Stimulated activated CD4-positive, alpha-beta T cell treated with anti-CD3 and anti-CD28 coated beads, Interleukin-2, amount 100 ng/mL, for 4 hours (primary cell): ENCODE results near the gene SMOC1.

Source experiments
- DNase-seq: peaks from one replicate; pipeline ENCODE4 v3.0.0-alpha.2; 2020; ENCODE audit warnings: low read depth

Gene SMOC1

DNA sequence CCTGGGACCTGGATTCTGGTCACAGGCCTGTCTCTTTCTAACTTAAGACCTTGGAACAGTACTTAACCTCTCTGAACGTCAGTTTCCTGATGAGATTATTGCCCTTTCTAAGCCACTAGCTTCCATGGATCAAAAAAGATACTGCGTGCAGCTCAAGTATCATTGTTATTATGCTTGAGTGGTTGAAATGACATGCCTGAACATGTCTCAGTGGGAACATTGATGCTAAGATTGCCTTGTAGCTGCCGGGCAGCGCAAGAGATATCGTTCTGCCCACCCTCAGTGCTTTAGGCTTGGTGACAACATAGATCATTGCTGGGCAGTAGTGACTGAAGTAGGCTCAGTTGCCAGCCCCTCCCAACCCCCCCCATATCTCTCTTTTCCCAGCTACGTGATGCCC lies 131.9 kb downstream of the SMOC1 start:
- no peak for DNase-seq

DNA sequence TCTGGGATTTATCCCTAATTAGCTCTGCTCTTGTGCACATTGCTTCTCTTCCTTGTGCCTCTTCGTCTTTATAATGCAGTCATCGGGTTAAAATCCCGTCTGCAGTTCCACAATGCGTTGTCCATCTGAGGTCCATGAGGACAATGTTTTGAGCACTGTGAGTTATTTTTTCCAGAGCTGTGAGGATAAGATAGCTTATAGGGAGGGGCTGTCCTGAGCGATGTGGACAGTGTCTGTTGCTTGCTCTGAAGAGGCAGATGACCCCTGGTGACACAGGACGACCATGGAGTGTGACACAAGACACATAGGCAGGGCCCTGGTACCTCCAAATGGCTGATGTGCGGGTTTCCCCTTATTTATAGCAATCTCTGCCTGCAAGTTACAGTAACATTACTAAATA lies 132.5 kb downstream of the SMOC1 start:
- no peak for DNase-seq

- no peak for DNase-seq
These were observed 134.2 kb downstream of the SMOC1 start for GRCh38 chr14:70013271-70013873.

DNA sequence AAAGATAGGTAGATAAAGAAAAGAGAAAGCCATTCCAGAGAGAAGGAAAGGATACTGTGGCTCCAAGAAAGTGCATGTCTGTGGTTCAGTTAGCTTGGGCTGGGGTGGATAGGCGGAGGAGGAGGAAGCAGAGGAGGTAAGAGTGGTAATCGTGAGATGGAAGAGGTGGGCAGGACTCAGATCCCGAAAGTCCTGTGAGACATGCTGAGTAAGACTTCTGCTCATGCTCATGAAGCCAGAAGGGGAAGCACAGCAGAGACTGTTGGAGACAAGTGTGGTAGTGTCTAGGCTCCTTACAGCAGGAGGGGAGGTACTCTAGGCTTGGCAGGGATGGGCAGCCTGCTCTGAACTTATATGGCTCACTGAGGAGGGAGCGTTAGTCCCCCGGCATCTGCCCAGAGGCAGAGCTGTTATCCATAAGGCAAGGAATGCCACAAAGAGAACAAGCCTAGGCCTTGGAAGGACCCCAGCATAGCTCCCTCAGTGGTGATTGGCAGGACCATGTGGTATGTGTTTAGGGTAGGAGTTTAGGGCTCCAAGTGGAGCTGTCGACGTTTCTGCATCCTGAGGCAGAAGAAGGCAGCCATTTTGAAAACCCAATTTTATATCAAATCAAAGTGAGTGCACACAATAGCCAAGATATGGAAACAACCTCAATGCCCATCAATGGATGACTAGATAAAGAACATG lies 135.3 kb downstream of the SMOC1 start:
- DNase-seq: no peak

GRCh38 chr14:70018230-70018629 lies 139.0 kb downstream of the SMOC1 start:
- no peak for DNase-seq

DNA sequence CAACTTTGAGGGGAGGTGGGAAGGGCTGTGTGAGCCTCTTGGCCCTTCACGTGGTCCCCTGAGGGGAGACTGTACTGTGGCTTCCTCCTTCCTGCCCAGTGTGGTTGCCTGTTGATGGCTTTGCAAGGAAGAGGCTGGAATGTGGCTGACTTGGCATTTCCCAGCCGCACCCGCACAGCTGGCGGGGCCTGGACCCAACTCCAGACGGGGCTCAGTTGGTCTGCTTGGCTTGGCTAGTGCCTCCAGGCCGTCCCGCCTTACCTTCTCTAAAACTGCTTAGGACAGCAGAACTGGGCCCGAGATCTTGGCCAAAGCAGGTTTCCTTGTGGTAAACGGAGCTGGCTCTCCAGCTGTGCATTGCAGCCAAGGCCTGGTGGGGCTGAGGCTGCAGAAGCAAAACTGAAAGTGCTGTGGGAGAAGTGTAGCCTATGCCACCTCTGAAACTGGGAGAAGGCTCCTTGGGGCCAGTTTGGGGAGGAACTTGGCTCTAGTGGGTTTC lies 139.5 kb downstream of the SMOC1 start:
- no peak for DNase-seq

- DNase-seq: no peak
These were observed 140.5 kb downstream of the SMOC1 start for GRCh38 chr14:70019695-70020094.

DNA sequence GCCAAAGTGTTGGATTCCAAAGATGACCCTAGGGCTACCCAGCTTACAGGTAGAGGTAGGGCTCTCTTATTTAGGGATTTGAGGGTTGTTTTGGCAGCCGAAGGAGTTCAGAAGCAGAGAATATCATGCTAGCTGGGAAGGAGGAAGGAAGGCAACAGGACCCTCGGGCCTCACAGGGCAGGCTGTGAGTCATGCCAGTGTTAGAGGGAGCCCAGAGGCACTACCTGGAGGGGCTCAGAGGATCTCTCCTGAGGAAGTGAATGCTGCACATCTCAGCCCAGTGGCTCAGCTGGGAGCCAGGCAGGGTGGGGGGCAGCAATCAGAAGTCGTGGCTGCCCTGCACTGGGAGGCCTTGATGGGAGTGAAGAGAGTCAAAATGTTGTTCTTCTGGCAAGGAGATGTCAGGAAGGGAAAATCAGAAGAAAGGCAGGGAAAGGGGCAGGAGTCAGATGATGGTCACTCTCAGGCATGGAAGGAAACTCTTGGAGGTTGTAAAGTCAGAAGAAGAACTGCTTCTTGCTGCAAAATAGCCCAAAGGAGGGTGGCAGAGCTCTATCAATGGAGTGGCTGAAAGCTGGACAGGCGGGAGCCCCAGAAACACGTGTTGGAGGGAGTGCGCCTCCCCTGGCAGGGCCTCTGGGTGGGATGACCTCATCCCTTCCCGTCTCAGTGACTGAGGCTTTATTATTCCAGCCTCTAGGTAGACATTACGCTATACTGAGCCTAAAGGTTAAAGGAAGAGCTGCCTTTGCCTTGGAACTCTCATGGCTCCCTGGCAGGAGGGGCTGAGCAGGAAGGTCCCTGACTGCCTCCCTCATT lies 141.3 kb downstream of the SMOC1 start:
- no peak for DNase-seq

GRCh38 chr14:70021548-70022220 lies 142.5 kb downstream of the SMOC1 start:
- DNase-seq: no peak

DNA sequence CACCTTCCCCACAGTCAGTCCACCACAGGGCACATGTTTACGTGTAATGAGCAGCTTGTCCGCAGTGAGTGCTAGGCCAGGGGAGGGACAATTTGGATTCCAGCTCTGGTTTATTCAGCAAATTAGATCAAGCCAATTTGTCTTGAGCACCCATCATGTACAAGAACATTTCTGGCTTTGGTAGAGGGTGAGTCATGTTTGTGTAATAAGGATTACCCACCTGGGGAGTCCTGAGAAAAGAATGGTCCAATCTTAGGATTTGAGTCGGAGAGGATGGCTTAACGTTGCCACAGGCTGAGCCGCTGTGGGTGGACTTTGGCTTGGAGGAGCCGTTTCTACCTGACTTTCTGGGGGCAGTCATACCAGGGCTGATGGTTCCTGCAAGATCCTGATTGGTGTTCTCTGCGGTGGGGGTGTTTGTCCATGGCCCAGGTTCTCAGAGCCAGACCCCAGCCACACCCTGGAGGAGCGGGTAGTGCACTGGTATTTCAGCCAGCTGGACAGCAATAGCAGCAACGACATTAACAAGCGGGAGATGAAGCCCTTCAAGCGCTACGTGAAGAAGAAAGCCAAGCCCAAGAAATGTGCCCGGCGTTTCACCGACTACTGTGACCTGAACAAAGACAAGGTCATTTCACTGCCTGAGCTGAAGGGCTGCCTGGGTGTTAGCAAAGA lies 143.7 kb downstream of the SMOC1 start:
- no peak for DNase-seq

DNA sequence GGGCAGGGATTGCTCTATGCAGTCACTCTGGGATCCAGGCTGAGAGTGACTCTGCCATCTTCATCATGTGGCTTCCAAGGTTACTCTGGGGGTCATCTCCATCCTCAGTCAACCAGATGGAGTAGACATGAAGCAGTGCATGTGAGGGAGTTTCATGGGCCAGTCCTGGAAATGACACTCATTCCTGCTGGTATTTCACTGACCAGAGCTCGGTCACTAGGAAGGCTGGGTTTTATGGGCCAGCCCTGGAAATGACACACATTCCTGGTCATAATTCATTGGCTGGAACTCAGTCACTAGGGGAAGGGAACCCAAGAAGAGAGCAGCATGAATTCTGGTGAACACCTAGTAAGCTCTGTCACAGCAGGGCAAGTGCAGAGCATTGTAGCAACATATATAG lies 144.7 kb downstream of the SMOC1 start:
- DNase-seq: no peak

DNA sequence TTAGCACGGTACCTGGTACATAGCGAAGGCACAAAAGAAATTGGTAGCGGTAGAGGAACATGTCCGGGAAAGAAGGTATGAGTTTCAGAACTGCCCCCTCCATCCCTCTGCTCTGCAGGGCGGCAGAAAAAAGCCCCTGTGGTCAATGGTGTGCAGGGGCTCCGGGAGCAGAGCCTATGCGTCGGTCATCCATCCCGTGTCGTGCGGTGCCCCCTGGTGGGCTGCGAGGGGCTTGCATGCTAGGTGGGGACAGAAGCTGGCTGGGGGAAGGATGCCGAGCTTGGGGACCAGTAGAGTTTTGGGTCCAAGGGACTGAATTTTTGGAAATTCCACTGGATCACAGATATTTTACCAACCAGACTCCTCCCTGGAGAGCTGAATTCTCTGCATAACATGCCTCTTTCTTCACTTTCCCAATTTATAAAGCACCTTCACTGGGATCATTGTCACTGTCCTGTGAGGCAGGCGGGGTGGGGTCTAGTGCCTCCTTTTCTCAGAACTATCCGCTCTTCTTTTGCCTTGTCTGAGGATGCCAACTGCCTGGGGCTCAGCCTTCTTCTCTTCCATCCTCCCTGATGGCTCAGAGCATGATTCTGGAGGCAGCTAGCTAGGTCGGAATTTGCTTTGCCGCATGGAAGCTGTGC lies 148.7 kb downstream of the SMOC1 start:
- DNase-seq: peak; percentile 28

GRCh38 chr14:70029296-70030132 lies 150.3 kb downstream of the SMOC1 start:
- DNase-seq: no peak

GRCh38 chr14:70032016-70032415 lies 152.8 kb downstream of the SMOC1 start:
- no peak for DNase-seq

DNA sequence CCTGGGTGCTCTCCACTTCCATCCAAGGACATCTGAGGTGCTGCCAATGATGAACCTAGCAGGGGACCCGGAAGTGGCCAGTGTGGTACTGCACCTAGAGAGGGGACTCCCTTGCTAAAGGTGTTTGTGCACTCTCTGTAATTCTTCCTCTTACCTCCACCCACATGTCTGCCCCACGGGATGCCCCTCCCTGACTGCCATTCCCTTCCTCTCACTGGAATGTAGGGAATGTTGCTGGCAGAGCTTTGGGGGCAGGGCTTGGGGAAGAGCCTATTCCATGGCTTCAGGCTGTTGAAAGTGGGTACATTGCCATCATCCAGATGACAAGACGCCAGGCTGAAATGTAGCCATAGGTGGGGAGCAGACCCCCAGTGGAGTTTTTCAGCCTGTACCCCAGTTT lies 153.2 kb downstream of the SMOC1 start:
- no peak for DNase-seq

- DNase-seq: no peak
These were observed 153.9 kb downstream of the SMOC1 start for GRCh38 chr14:70033116-70033515.

DNA sequence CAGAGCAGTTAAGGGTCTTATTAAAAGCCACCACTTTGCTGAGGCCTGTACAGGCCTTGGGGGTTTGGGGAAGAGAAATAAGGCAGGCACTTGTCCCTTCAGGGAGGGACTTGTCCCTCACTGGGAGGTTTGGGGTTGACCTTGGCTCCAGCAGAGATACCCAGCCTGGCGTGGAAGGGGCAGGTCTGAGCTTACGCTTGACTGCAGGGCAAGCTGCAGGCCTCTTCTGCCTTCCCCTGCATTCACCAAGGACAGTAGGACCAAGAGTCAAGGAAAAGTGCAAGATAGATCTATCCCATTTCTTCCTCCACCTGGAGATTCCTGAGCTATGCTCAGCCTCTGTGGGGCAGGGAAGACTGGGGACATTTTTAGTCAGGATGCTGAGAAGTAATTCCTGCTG lies 154.3 kb downstream of the SMOC1 start:
- DNase-seq: no peak

DNA sequence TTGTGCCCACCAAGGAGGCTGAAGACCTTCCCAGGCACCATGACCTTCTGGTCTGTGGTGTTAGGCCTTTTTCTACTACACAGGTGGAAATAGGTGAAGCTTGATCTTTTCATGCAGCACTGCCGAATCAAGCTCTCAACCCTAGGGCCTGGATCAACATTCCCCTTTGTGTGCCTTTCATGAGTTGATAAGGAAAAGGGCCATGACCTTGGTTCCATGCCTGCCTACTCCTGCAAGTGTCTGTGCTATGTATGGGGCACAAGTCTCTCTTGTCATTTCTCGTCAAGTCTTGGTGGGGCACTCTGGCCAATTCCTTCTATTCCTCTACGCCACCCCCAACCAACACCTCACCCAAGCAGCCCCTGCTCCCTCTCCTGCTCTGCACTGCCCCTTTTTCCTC lies 155.0 kb downstream of the SMOC1 start:
- no peak for DNase-seq

DNA sequence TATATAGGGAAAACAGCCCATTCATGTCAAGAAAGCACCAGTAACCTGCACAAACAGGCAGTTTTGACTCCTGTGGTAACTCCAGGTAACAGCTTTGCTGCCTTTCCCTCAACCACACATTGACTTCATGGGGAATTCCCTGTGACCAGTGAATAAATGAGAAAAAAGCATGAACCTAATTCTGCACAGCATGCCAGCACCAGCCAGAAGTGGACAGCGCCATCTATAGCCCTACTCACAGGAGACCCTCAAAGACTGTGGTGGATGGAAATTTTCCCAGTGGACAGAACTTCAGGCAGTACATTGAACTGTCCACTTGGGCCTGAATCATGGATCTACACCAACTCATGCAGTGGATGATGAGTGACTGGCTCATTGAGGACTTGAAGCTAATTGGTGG lies 157.4 kb downstream of the SMOC1 start:
- DNase-seq: no peak

- no peak for DNase-seq
These were observed 163.8 kb downstream of the SMOC1 start for GRCh38 chr14:70043001-70043400.

- DNase-seq: no peak
These were observed 166.1 kb downstream of the SMOC1 start for GRCh38 chr14:70045310-70045709.
